ENCODE results near the gene METTL27.

METTL27 gene

GRCh38 chr7:73880755-73881328, 38.5 kb upstream of the METTL27 start:
- Histone ChIP-seq H3K4me1 (ENCODE audit: control insufficient read depth, low read depth, low read length) (no peaks in the 10 kb centered on the region), H3K4me3 (ENCODE audit: low read length) (no peak overlapping the region), H3K27ac (ENCODE audit: low read length) (no peak overlapping the region), H3K36me3 (ENCODE audit: control insufficient read depth, low read depth, low read length) (no peaks in the 10 kb centered on the region), H3K9ac (ENCODE audit: low read length) (no peak overlapping the region), H3K9me3 (ENCODE audit: control insufficient read depth, low read depth, low read length) (no peaks in the 10 kb centered on the region), H3K27me3 (ENCODE audit: control insufficient read depth, insufficient read depth, low read length) (no peaks in the 10 kb centered on the region)

DNA sequence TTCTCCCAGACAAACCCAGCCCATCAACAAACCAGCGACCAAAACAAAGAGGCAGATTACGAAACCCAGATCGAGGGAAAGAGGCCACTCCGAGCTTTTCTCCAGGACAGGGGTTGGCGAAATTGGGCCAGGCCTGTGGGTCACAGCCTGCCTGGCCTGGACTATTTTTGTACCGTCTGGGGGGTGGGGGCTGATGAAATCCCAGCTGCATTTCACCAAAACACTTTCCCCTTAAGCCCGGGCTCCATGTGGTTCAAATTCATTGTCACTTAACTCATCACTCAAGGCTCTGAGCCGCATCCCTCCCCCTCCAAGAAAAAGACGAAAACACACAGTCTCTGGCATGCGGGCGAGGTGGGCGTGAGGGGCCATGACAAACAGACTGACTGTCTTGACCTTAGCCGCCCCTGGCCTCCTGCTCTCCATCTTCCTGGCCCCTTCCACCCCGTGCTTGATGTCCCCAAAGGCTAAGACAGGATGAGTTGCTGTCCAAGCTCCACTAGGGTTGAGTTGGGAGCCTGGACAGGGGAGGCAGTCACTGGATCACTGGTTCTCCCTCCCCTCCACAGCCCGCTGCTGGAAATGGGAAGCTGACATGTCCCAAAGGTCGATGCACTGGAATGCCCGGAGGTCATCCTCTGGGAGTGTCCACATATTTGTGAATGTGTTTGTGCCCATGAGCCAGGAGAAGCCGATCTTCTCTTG, 37.8 kb upstream of the METTL27 start:
- Histone ChIP-seq H3K36me3 (ENCODE audit: control insufficient read depth, low read depth, low read length) (no peaks in the 10 kb centered on the region), H3K4me1 (ENCODE audit: control insufficient read depth, low read depth, low read length) (no peaks in the 10 kb centered on the region), H3K9ac (ENCODE audit: low read length) (no peak overlapping the region), H3K27me3 (ENCODE audit: control insufficient read depth, insufficient read depth, low read length) (no peaks in the 10 kb centered on the region), H3K9me3 (ENCODE audit: control insufficient read depth, low read depth, low read length) (no peaks in the 10 kb centered on the region), H3K27ac (ENCODE audit: low read length) (no peak overlapping the region), H3K4me3 (ENCODE audit: low read length) (no peak overlapping the region)

GRCh38 chr7:73876973-73877372, 34.7 kb upstream of the METTL27 start:
- Histone ChIP-seq H3K27me3 (ENCODE audit: control insufficient read depth, insufficient read depth, low read length) (no peaks in the 10 kb centered on the region), H3K4me3 (ENCODE audit: low read length) (no peak overlapping the region), H3K27ac (ENCODE audit: low read length) (no peak overlapping the region), H3K9me3 (ENCODE audit: control insufficient read depth, low read depth, low read length) (no peaks in the 10 kb centered on the region), H3K4me1 (ENCODE audit: control insufficient read depth, low read depth, low read length) (no peaks in the 10 kb centered on the region), H3K36me3 (ENCODE audit: control insufficient read depth, low read depth, low read length) (no peaks in the 10 kb centered on the region), H3K9ac (ENCODE audit: low read length) (no peak overlapping the region)

- no peak overlapping the region for H3K9ac ChIP-seq (ENCODE audit: low read length)
- H3K36me3 ChIP-seq (ENCODE audit: control insufficient read depth, low read depth, low read length), result no peaks in the 10 kb centered on the region
- no peaks in the 10 kb centered on the region for H3K27me3 ChIP-seq (ENCODE audit: control insufficient read depth, insufficient read depth, low read length)
- no peak overlapping the region for H3K4me3 ChIP-seq (ENCODE audit: low read length)
- H3K4me1 ChIP-seq (ENCODE audit: control insufficient read depth, low read depth, low read length), result no peaks in the 10 kb centered on the region
- no peak overlapping the region for H3K27ac ChIP-seq (ENCODE audit: low read length)
- H3K9me3 ChIP-seq (ENCODE audit: control insufficient read depth, low read depth, low read length), result no peaks in the 10 kb centered on the region
Observed at GRCh38 chr7:73876361-73876760, 34.0 kb upstream of the METTL27 start.

GRCh38 chr7:73872056-73872908, 30.0 kb upstream of the METTL27 start:
- Histone ChIP-seq H3K27ac (ENCODE audit: low read length) (no peak overlapping the region), H3K9ac (ENCODE audit: low read length) (no peak overlapping the region), H3K4me1 (ENCODE audit: control insufficient read depth, low read depth, low read length) (peaks cover 10% of the 10 kb centered on the region), H3K9me3 (ENCODE audit: control insufficient read depth, low read depth, low read length) (no peaks in the 10 kb centered on the region), H3K27me3 (ENCODE audit: control insufficient read depth, insufficient read depth, low read length) (no peaks in the 10 kb centered on the region), H3K36me3 (ENCODE audit: control insufficient read depth, low read depth, low read length) (no peaks in the 10 kb centered on the region), H3K4me3 (ENCODE audit: low read length) (no peak overlapping the region)

DNA sequence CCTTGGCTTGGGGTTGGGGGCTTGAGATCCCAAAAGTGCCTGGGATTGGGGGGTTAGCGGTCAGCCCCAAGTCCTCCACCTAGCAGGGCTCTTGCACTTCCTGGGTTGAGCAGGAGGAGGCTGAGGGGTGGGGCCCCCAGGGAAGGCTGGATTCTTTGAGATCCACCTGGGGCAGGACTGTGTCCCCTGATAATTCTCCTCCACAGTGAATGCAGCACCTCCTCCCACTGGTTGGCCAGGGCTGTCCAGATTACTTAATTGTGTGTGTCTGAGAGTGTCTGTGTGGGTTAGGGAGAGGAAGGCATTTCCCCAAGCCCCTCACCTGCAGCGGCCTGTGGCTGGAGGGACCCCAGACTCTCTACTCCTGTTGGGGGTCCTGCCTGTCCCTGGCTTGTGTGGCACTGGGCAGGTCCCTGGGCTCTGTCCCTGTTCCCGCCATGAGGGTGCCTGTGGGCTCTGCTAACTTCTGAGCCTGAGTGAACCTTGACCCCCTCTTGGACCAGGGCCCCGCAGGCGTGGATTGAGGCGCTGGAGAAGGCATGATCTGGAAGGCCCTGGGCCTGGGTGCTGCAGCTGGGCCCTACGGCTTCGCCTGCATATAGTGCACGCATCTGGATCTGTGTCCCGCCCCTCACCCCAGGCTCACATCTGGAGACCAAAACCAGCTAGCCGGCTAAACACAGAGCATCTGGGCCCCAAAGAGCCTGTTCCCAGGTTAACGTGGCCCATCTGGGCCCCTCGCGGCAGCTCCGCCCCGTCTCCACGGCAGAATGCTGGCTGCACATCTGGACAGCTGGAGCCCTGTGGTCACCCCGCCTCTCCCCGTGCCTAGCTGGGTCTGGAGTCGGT, 29.1 kb upstream of the METTL27 start:
- no peak overlapping the region for H3K4me3 ChIP-seq (ENCODE audit: low read length)
- H3K27me3 ChIP-seq (ENCODE audit: control insufficient read depth, insufficient read depth, low read length), result no peaks in the 10 kb centered on the region
- H3K9ac ChIP-seq (ENCODE audit: low read length), result no peak overlapping the region
- H3K4me1 ChIP-seq (ENCODE audit: control insufficient read depth, low read depth, low read length), result peaks cover 10% of the 10 kb centered on the region
- H3K9me3 ChIP-seq (ENCODE audit: control insufficient read depth, low read depth, low read length), result no peaks in the 10 kb centered on the region
- H3K27ac ChIP-seq (ENCODE audit: low read length), result no peak overlapping the region
- H3K36me3 ChIP-seq (ENCODE audit: control insufficient read depth, low read depth, low read length), result no peaks in the 10 kb centered on the region

- Histone ChIP-seq H3K36me3 (ENCODE audit: control insufficient read depth, low read depth, low read length) (no peaks in the 10 kb centered on the region), H3K9ac (ENCODE audit: low read length) (no peak overlapping the region), H3K27ac (ENCODE audit: low read length) (no peak overlapping the region), H3K27me3 (ENCODE audit: control insufficient read depth, insufficient read depth, low read length) (no peaks in the 10 kb centered on the region), H3K4me3 (ENCODE audit: low read length) (no peak overlapping the region), H3K9me3 (ENCODE audit: control insufficient read depth, low read depth, low read length) (no peaks in the 10 kb centered on the region), H3K4me1 (ENCODE audit: control insufficient read depth, low read depth, low read length) (peaks cover 10% of the 10 kb centered on the region)
Observed at GRCh38 chr7:73870041-73870492, 27.8 kb upstream of the METTL27 start.

- Histone ChIP-seq H3K9ac (ENCODE audit: low read length) (no peak overlapping the region), H3K9me3 (ENCODE audit: control insufficient read depth, low read depth, low read length) (no peaks in the 10 kb centered on the region), H3K27me3 (ENCODE audit: control insufficient read depth, insufficient read depth, low read length) (no peaks in the 10 kb centered on the region), H3K4me3 (ENCODE audit: low read length) (no peak overlapping the region), H3K36me3 (ENCODE audit: control insufficient read depth, low read depth, low read length) (no peaks in the 10 kb centered on the region), H3K27ac (ENCODE audit: low read length) (no peak overlapping the region), H3K4me1 (ENCODE audit: control insufficient read depth, low read depth, low read length) (peaks cover 10% of the 10 kb centered on the region)
Observed at GRCh38 chr7:73869011-73869798, 26.9 kb upstream of the METTL27 start.

DNA sequence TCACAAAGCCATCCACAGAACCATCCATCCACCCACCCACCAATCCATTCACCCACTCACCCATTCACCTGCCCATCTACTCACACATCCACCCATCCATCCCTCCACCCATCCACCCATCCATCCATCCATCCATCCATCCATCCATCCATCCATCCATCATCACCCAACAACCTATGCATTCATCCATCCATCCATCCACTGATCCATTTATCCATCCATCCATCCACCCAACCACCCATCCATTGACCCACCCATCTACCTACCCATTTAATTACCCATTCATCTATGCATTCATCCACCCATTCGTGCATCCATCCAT, 24.1 kb upstream of the METTL27 start:
- no peaks in the 10 kb centered on the region for H3K9me3 ChIP-seq (ENCODE audit: control insufficient read depth, low read depth, low read length)
- peaks cover 10% of the 10 kb centered on the region for H3K4me1 ChIP-seq (ENCODE audit: control insufficient read depth, low read depth, low read length)
- H3K27ac ChIP-seq (ENCODE audit: low read length), result no peak overlapping the region
- H3K27me3 ChIP-seq (ENCODE audit: control insufficient read depth, insufficient read depth, low read length), result no peaks in the 10 kb centered on the region
- H3K36me3 ChIP-seq (ENCODE audit: control insufficient read depth, low read depth, low read length), result no peaks in the 10 kb centered on the region
- H3K9ac ChIP-seq (ENCODE audit: low read length), result no peak overlapping the region
- H3K4me3 ChIP-seq (ENCODE audit: low read length), result no peak overlapping the region

GRCh38 chr7:73865738-73866445, 23.6 kb upstream of the METTL27 start:
- Histone ChIP-seq H3K4me1 (ENCODE audit: control insufficient read depth, low read depth, low read length) (peaks cover 10% of the 10 kb centered on the region), H3K4me3 (ENCODE audit: low read length) (no peak overlapping the region), H3K27me3 (ENCODE audit: control insufficient read depth, insufficient read depth, low read length) (no peaks in the 10 kb centered on the region), H3K36me3 (ENCODE audit: control insufficient read depth, low read depth, low read length) (no peaks in the 10 kb centered on the region), H3K9me3 (ENCODE audit: control insufficient read depth, low read depth, low read length) (no peaks in the 10 kb centered on the region), H3K27ac (ENCODE audit: low read length) (no peak overlapping the region), H3K9ac (ENCODE audit: low read length) (no peak overlapping the region)

Data from iPS-18a (cell line).